HL-60 (cell line): Measurements from ENCODE around the gene SLC35G6.
"Not testable (repeated sequence)": the region's sequence is repeated elsewhere in the genome, so short reads cannot be mapped to it uniquely, and the experiment has no call there.

Experiments
- POLR2AphosphoS5 ChIP-seq: IDR thresholded peaks from 2 replicates; pipeline ENCODE4 v1.6.1; 2012; ENCODE audit warnings: low read depth
- SPI1 ChIP-seq: IDR thresholded peaks from 2 replicates; pipeline ENCODE4 v1.6.1; 2012; ENCODE audit warnings: low read depth, mild to moderate bottlenecking, borderline replicate concordance
- TF ChIP-seq, protein P1 (sequence below): IDR thresholded peaks from one replicate; pipeline ENCODE4 v1.5.1; 2011; ENCODE audit warnings: low read length, control low read depth, inconsistent platforms; ENCODE audit not compliant: insufficient read depth
- TF ChIP-seq, protein P2 (sequence below): IDR thresholded peaks from 2 replicates; pipeline ENCODE4 v1.6.1; 2012; ENCODE audit warnings: low read depth; ENCODE audit not compliant: insufficient replicate concordance

DNA sequence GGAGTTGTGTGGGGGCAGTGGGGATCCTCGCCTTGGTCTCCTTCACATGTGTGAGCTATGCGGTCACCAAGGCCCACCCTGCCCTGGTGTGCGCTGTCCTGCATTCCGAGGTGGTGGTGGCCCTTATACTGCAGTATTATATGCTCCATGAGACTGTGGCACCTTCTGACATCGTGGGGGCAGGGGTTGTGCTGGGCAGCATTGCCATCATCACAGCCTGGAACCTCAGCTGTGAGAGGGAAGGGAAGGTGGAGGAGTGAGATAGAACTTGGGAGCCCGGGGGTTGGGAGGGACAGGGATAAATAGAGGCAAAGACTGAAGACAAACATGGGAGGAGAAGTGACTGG, 1.5 kb downstream of the SLC35G6 start:
- TF ChIP-seq, protein P1, sequence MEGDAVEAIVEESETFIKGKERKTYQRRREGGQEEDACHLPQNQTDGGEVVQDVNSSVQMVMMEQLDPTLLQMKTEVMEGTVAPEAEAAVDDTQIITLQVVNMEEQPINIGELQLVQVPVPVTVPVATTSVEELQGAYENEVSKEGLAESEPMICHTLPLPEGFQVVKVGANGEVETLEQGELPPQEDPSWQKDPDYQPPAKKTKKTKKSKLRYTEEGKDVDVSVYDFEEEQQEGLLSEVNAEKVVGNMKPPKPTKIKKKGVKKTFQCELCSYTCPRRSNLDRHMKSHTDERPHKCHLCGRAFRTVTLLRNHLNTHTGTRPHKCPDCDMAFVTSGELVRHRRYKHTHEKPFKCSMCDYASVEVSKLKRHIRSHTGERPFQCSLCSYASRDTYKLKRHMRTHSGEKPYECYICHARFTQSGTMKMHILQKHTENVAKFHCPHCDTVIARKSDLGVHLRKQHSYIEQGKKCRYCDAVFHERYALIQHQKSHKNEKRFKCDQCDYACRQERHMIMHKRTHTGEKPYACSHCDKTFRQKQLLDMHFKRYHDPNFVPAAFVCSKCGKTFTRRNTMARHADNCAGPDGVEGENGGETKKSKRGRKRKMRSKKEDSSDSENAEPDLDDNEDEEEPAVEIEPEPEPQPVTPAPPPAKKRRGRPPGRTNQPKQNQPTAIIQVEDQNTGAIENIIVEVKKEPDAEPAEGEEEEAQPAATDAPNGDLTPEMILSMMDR = not testable (repeated sequence)
- TF ChIP-seq SPI1, POLR2AphosphoS5: not testable (repeated sequence)
- TF ChIP-seq, protein P2, sequence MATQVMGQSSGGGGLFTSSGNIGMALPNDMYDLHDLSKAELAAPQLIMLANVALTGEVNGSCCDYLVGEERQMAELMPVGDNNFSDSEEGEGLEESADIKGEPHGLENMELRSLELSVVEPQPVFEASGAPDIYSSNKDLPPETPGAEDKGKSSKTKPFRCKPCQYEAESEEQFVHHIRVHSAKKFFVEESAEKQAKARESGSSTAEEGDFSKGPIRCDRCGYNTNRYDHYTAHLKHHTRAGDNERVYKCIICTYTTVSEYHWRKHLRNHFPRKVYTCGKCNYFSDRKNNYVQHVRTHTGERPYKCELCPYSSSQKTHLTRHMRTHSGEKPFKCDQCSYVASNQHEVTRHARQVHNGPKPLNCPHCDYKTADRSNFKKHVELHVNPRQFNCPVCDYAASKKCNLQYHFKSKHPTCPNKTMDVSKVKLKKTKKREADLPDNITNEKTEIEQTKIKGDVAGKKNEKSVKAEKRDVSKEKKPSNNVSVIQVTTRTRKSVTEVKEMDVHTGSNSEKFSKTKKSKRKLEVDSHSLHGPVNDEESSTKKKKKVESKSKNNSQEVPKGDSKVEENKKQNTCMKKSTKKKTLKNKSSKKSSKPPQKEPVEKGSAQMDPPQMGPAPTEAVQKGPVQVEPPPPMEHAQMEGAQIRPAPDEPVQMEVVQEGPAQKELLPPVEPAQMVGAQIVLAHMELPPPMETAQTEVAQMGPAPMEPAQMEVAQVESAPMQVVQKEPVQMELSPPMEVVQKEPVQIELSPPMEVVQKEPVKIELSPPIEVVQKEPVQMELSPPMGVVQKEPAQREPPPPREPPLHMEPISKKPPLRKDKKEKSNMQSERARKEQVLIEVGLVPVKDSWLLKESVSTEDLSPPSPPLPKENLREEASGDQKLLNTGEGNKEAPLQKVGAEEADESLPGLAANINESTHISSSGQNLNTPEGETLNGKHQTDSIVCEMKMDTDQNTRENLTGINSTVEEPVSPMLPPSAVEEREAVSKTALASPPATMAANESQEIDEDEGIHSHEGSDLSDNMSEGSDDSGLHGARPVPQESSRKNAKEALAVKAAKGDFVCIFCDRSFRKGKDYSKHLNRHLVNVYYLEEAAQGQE = not testable (repeated sequence)
